ENCODE results near the gene RAB1A. TPM values are rescaled to one million over a fixed set of nuclear protein-coding genes. Genes with fewer than 3 reads are reported as not detected.

The RAB1A gene
- polyA plus RNA-seq, 2 of the 4 experiments (the other 2 are of a cell fraction), result 308 to 417 TPM

DNA sequence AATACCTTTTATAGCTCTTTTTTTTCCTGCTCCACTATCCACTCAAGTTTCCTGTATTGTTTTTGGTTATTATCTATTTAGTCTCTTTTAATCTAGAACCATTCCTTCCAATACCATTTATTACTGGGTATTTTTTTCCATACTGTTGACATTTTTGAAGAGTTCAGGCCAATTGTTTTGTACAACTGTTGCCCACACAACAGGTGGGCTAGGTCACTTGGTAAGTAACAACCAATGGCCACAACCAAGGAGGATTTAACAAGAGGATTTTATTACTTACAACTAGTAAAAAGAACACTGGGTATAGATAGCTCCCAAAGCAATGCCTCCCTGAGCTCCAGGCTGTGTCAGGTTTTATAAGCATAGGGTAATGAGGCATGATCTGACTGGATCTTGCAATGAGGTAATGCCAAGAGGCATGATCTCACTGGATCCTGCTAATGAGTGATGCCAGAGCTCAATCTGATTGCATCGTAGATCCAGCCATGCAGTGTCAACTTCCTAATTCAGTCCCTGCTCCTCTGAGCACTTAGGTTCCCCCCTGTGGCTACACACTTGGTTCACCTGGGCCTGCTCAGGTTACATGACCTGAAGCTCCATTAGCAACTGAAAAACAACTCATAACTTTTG is 80.8 kb downstream of the RAB1A start:
- ATAC-seq (no peak), FAIRE-seq (no peak), DNase-seq (ENCODE audit: low read depth in 1 of 2, low spot score in 1 of 2) (no peak)
- H3K4me2 ChIP-seq, result no peak overlapping the region
- ChIA-PET CTCF (interaction anchor here (1.0 to 11.2 kb wide), 8 partner anchors 8 to 462 kb away, joined by 3 to 246 read pairs (median 4); no protein-coding TSS in a partner anchor), POLR2A (no interaction called here)
- H3K27ac ChIP-seq, result no peak overlapping the region
- 91% methylated on average over 1 of the region's 1 CpG for WGBS (ENCODE audit: missing lambda C conversion rate)
- peaks cover 16% of the 10 kb centered on the region; the same call in 2 of the 3 replicates for H3K9me3 ChIP-seq
- no peaks in the 10 kb centered on the region for H3K4me1 ChIP-seq
- TF ChIP-seq NPAS2 (CRISPR knock-in tag; IDR thresholded peaks at IDR 0.05; ENCODE audit: borderline replicate concordance), result no peak
- TF ChIP-seq ZC3H11A (IDR thresholded peaks at IDR 0.05), result no peak
- TF ChIP-seq NFE2L2 (conservative IDR thresholded peaks at IDR 0.05; ENCODE audit: low read length), result no peak
- no peak for TF ChIP-seq TP53 (CRISPR knock-in tag; IDR thresholded peaks at IDR 0.05)
- TF ChIP-seq SMC3 (IDR thresholded peaks at IDR 0.05), result no peak
- no peak for TF ChIP-seq ELK1 (IDR thresholded peaks at IDR 0.05; ENCODE audit: low read depth, low read length)
- no peak for TF ChIP-seq RFX5 (IDR thresholded peaks at IDR 0.05)
- no peak for TF ChIP-seq POLR2AphosphoS2 (conservative IDR thresholded peaks at IDR 0.05; ENCODE audit: low read length)
- TF ChIP-seq RCOR1 (IDR thresholded peaks at IDR 0.05; ENCODE audit: low read depth, low read length), result no peak
- TF ChIP-seq ESRRA (IDR thresholded peaks at IDR 0.05; ENCODE audit: borderline replicate concordance, low read length), result no peak
- no peak for TF ChIP-seq HMGXB4 (CRISPR knock-in tag; IDR thresholded peaks at IDR 0.05; ENCODE audit: borderline replicate concordance)
- TF ChIP-seq CBX2 (IDR thresholded peaks at IDR 0.05; ENCODE audit: borderline replicate concordance, low read depth), result no peak
- TF ChIP-seq FOSB (CRISPR knock-in tag; IDR thresholded peaks at IDR 0.05), result no peak
- TF ChIP-seq RNF2 (IDR thresholded peaks at IDR 0.05; ENCODE audit: borderline replicate concordance, low read depth), result no peak
- no peak for TF ChIP-seq CHD4 (IDR thresholded peaks at IDR 0.05; ENCODE audit: borderline replicate concordance)
- no peak for TF ChIP-seq TFCP2L1 (CRISPR knock-in tag; IDR thresholded peaks at IDR 0.05)
- TF ChIP-seq, protein P1, sequence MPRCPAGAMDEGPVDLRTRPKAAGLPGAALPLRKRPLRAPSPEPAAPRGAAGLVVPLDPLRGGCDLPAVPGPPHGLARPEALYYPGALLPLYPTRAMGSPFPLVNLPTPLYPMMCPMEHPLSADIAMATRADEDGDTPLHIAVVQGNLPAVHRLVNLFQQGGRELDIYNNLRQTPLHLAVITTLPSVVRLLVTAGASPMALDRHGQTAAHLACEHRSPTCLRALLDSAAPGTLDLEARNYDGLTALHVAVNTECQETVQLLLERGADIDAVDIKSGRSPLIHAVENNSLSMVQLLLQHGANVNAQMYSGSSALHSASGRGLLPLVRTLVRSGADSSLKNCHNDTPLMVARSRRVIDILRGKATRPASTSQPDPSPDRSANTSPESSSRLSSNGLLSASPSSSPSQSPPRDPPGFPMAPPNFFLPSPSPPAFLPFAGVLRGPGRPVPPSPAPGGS (IDR thresholded peaks at IDR 0.05), result no peak
- no peak for TF ChIP-seq NR3C1 (IDR thresholded peaks at IDR 0.05)
- TF ChIP-seq, protein P2, sequence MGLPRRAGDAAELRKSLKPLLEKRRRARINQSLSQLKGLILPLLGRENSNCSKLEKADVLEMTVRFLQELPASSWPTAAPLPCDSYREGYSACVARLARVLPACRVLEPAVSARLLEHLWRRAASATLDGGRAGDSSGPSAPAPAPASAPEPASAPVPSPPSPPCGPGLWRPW (IDR thresholded peaks at IDR 0.05), result no peak
- H3K4me3 ChIP-seq, result no peak overlapping the region

- FAIRE-seq (no peak), DNase-seq (ENCODE audit: low read depth in 1 of 2, low spot score in 1 of 2) (no peak), ATAC-seq (no peak)
- TF ChIP-seq TP53 (CRISPR knock-in tag; IDR thresholded peaks at IDR 0.05), result no peak
- TF ChIP-seq EHMT2 (IDR thresholded peaks at IDR 0.05; ENCODE audit: low read depth), result no peak
- TF ChIP-seq, protein P3, sequence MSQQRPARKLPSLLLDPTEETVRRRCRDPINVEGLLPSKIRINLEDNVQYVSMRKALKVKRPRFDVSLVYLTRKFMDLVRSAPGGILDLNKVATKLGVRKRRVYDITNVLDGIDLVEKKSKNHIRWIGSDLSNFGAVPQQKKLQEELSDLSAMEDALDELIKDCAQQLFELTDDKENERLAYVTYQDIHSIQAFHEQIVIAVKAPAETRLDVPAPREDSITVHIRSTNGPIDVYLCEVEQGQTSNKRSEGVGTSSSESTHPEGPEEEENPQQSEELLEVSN (IDR thresholded peaks at IDR 0.05; ENCODE audit: borderline replicate concordance, low read depth), result no peak
- no peak for TF ChIP-seq POLR2A (IDR thresholded peaks at IDR 0.05; ENCODE audit: low read length)
- no peak for TF ChIP-seq FOSL2 (IDR thresholded peaks at IDR 0.05)
- TF ChIP-seq FOSL2 (CRISPR knock-in tag; IDR thresholded peaks at IDR 0.05), result no peak
- no peak for TF ChIP-seq CHD2 (IDR thresholded peaks at IDR 0.05; ENCODE audit: low read length, partially characterized antibody)
- no peak for TF ChIP-seq HDAC2 (IDR thresholded peaks at IDR 0.05)
- TF ChIP-seq RARB (CRISPR knock-in tag; IDR thresholded peaks at IDR 0.05), result no peak
- TF ChIP-seq MAX (IDR thresholded peaks at IDR 0.05), result no peak
- TF ChIP-seq FOSB (CRISPR knock-in tag; IDR thresholded peaks at IDR 0.05), result no peak
- TF ChIP-seq MYC (IDR thresholded peaks at IDR 0.05; ENCODE audit: borderline replicate concordance, low read length), result no peak
- TF ChIP-seq, protein P4, sequence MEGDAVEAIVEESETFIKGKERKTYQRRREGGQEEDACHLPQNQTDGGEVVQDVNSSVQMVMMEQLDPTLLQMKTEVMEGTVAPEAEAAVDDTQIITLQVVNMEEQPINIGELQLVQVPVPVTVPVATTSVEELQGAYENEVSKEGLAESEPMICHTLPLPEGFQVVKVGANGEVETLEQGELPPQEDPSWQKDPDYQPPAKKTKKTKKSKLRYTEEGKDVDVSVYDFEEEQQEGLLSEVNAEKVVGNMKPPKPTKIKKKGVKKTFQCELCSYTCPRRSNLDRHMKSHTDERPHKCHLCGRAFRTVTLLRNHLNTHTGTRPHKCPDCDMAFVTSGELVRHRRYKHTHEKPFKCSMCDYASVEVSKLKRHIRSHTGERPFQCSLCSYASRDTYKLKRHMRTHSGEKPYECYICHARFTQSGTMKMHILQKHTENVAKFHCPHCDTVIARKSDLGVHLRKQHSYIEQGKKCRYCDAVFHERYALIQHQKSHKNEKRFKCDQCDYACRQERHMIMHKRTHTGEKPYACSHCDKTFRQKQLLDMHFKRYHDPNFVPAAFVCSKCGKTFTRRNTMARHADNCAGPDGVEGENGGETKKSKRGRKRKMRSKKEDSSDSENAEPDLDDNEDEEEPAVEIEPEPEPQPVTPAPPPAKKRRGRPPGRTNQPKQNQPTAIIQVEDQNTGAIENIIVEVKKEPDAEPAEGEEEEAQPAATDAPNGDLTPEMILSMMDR (IDR thresholded peaks at IDR 0.05), result no peak
- no peak for TF ChIP-seq RFX5 (IDR thresholded peaks at IDR 0.05)
- TF ChIP-seq ESRRA (IDR thresholded peaks at IDR 0.05; ENCODE audit: borderline replicate concordance, low read length), result no peak
- H3K4me2 ChIP-seq, result no peak overlapping the region
- WGBS (ENCODE audit: missing lambda C conversion rate), result 74% methylated on average over 11 of the region's 11 CpGs
- CTCF ChIA-PET, result interaction anchor here (0.8 to 11.2 kb wide), 9 partner anchors 9 to 527 kb away, joined by 3 to 246 read pairs (median 3); partner anchors contain the start of gene CEP68
- H3K9me3 ChIP-seq, result peaks cover 26% of the 10 kb centered on the region; the same call in 2 of the 3 replicates
- H3K27ac ChIP-seq, result no peak overlapping the region
- POLR2A ChIA-PET, result interaction anchor here (1.2 kb wide), 1 partner anchor 9 kb away, joined by 3 read pairs; the partner anchor contains the start of gene CEP68
- no peak overlapping the region for H3K4me3 ChIP-seq
- H3K4me1 ChIP-seq, result no peaks in the 10 kb centered on the region
Observed at GRCh38 chr2:65046633-65047407, 83.1 kb downstream of the RAB1A start.

All from A549 (cell line).